H1 (cell line): ENCODE measurements around the gene FRRS1. TPM values are rescaled to one million over a fixed set of nuclear protein-coding genes. Genes with fewer than 3 reads are reported as not detected.

Experiments used
- CBX5 ChIP-seq: fragments of 300-800, 300-1000 bp; sonication (generic); IDR thresholded peaks from 2 replicates; pipeline ENCODE4 v1.7.1; 2016; ENCODE audit warnings: antibody characterized with exemption, low read length, low read depth
- CHD2 ChIP-seq: IDR thresholded peaks from 2 replicates; pipeline ENCODE4 v1.6.1; 2012; ENCODE audit warnings: low read length, improper control_type of control experiment
- GTF2F1 ChIP-seq: IDR thresholded peaks from 2 replicates; pipeline ENCODE4 v1.6.1; 2012; ENCODE audit warnings: low read depth, low read length, improper control_type of control experiment, borderline replicate concordance
- MAFK ChIP-seq: IDR thresholded peaks from 2 replicates; pipeline ENCODE4 v1.6.1; 2012; ENCODE audit warnings: low read depth, mild to moderate bottlenecking, improper control_type of control experiment, low read length
- polyA plus RNA-seq, 7 experiments: library from polyadenylated mRNA; depleted of rRNA in 3 of 7; stranded (reverse) in 5 of 7; unstranded in 2 of 7; fragments of >200 nt in 5 of 7; fragments of 200-250 nt in 2 of 7; gene quantifications; 1 replicate in 5 of 7; 2 replicates in 1 of 7; 4 replicates in 1 of 7; pipeline versions ENCODE4 v1.2.1 to v1.2.3, GENCODE V29; 2011 to 2013; ENCODE audit warnings: missing spikeins in 2 of 7, mixed read lengths in 2 of 7
- total RNA-seq: library from RNA; stranded (reverse); fragmentation: NEBNext Ultra II Directional; extraction: Animal tissue kit (Norgen Biotek cat#: 25700); gene quantifications from 2 replicates; pipeline ENCODE4 v1.2.1, GENCODE V29; 2021

FRRS1 gene
- total and polyA plus RNA-seq, 2 of the 8 experiments (the other 6 are each of a cell fraction or from before 2014, with no cell fraction given), result 3.5 to 6.5 TPM

DNA sequence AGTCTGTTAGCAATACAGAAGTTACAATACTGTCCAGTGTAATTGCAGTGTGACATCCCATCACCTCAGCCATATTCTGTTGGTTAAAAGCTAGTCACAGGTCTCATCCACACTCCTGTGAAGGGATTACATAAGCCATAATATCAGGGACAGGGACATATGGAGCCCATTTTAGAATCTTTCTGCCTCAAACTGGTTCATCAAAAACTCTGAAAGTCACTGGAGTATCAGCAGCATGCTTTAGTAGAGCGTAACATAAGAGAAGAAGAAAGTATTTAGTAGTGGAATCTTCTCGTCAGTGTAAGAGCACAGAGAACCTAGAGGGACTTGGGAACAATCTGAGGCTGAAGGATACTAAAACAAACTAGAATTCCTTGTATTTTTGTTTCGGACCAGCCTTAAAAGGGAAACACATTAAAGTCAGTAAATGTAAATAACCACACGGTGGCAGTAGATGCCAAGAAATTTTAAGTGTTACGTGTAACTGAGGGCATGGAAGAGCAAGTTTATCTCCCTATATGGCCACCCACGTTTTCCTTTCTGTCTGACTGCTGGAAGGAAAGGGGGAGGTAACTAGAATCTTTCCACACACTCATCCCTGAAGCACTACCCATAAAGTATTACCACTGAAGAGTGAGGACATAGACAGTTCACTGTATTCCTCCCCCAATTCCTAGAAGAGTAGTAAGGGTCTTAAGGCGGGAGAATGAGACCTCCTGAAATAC, 42.1 kb upstream of the FRRS1 start (continued):
- TF ChIP-seq GTF2F1, result no peak
- TF ChIP-seq CHD2, result no peak
- TF ChIP-seq MAFK, result no peak
- TF ChIP-seq CBX5, result no peak
